Mesenchymal stem cell (in vitro differentiated cells and primary cell): ENCODE results near the gene NCSTN.
A peak's percentile ranks its signal among the peaks of the same experiment; 100 is the strongest.
"Not testable (repeated sequence)": the region's sequence is repeated elsewhere in the genome, so short reads cannot be mapped to it uniquely, and the experiment has no call there.

Experiments
- DNase-seq: peaks from one replicate; pipeline ENCODE4 v3.0.0-alpha.2; 2013
- H2AFZ ChIP-seq: one replicate; pipeline ENCODE4 v1.6.1; 2013; ENCODE audit warnings: low read depth, mild to moderate bottlenecking, control low read depth, inconsistent platforms, low read length, moderate library complexity
- H2AK5ac ChIP-seq: 2 replicates; pipeline ENCODE4 v1.6.1; 2013; ENCODE audit warnings: low read length, moderate library complexity, mild to moderate bottlenecking, inconsistent platforms; ENCODE audit not compliant: severe bottlenecking
- H2BK120ac ChIP-seq: one replicate; pipeline ENCODE4 v1.6.1; 2013; ENCODE audit warnings: low read depth, mild to moderate bottlenecking, inconsistent platforms, low read length, moderate library complexity
- H2BK12ac ChIP-seq, 2 experiments: one replicate each; pipeline ENCODE4 v1.6.1; 2013; ENCODE audit warnings: inconsistent platforms in 2 of 2, low read length in 2 of 2, mild to moderate bottlenecking in 2 of 2, moderate library complexity in 2 of 2, control low read depth in 1 of 2
- H2BK15ac ChIP-seq: one replicate; pipeline ENCODE4 v1.6.1; 2013; ENCODE audit warnings: mild to moderate bottlenecking, low read depth, inconsistent platforms; ENCODE audit not compliant: poor library complexity, severe bottlenecking
- H2BK5ac ChIP-seq: 2 replicates; pipeline ENCODE4 v1.6.1; 2013; ENCODE audit warnings: low read depth, mild to moderate bottlenecking, low read length, control low read depth, inconsistent platforms; ENCODE audit not compliant: poor library complexity, severe bottlenecking
- H3K14ac ChIP-seq, 2 experiments: one replicate each; pipeline ENCODE4 v1.6.1; 2013; ENCODE audit warnings: inconsistent platforms in 2 of 2, low read length in 2 of 2, control low read depth in 1 of 2, mild to moderate bottlenecking in 1 of 2, moderate library complexity in 1 of 2
- H3K18ac ChIP-seq, 2 experiments: one replicate each; pipeline ENCODE4 v1.6.1; 2013; ENCODE audit warnings: inconsistent platforms in 2 of 2, low read length in 2 of 2, control low read depth in 1 of 2, low read depth in 1 of 2, mild to moderate bottlenecking in 1 of 2
- H3K23ac ChIP-seq, 2 experiments: one replicate each; pipeline ENCODE4 v1.6.1; 2013; ENCODE audit warnings: inconsistent platforms in 2 of 2, low read length in 2 of 2, mild to moderate bottlenecking in 2 of 2, moderate library complexity in 2 of 2, control low read depth in 1 of 2
- H3K27ac ChIP-seq: 2 replicates; pipeline ENCODE4 v1.5.1; 2013; ENCODE audit warnings: mild to moderate bottlenecking, moderate library complexity, low read length, control low read depth, inconsistent platforms; ENCODE audit not compliant: poor library complexity, severe bottlenecking
- H3K27me3 ChIP-seq, 2 experiments: 2 replicates each; pipeline versions ENCODE4 v1.6.1 to v1.7.0; 2013; ENCODE audit warnings: low read length in 2 of 2, mild to moderate bottlenecking in 2 of 2, moderate library complexity in 2 of 2, control low read depth in 1 of 2, inconsistent platforms in 1 of 2; ENCODE audit not compliant: control insufficient read depth in 1 of 2, insufficient read depth in 1 of 2
- H3K36me3 ChIP-seq, 2 experiments: 2 replicates each; pipeline versions ENCODE4 v1.6.1 to v1.7.0; 2013; ENCODE audit warnings: low read length in 2 of 2, control low read depth in 1 of 2, inconsistent platforms in 1 of 2, low read depth in 1 of 2, mild to moderate bottlenecking in 1 of 2; ENCODE audit not compliant: insufficient read depth in 2 of 2, control insufficient read depth in 1 of 2
- H3K4ac ChIP-seq, 2 experiments: one replicate each; pipeline ENCODE4 v1.6.1; 2013; ENCODE audit warnings: inconsistent platforms in 2 of 2, low read length in 2 of 2, mild to moderate bottlenecking in 2 of 2, moderate library complexity in 2 of 2, control low read depth in 1 of 2, low read depth in 1 of 2
- H3K4me1 ChIP-seq: 2 replicates; pipeline ENCODE4 v1.6.1; 2013; ENCODE audit warnings: low read depth, low read length, control low read depth; ENCODE audit not compliant: control insufficient read depth, insufficient read depth
- H3K4me2 ChIP-seq: 2 replicates; pipeline ENCODE4 v1.6.1; 2013; ENCODE audit warnings: low read length, mild to moderate bottlenecking, inconsistent platforms; ENCODE audit not compliant: poor library complexity, severe bottlenecking
- H3K4me3 ChIP-seq, 2 experiments: 2 replicates each; pipeline versions ENCODE4 v1.5.1 to v1.7.0; 2013; ENCODE audit warnings: low read length in 2 of 2, mild to moderate bottlenecking in 2 of 2, control low read depth in 1 of 2, low read depth in 1 of 2; ENCODE audit not compliant: insufficient read depth in 1 of 2
- H3K79me1 ChIP-seq: replicated peaks from 2 replicates; pipeline ENCODE4 v1.6.1; 2013; ENCODE audit warnings: mild to moderate bottlenecking, control low read depth, low read length, inconsistent platforms; ENCODE audit not compliant: poor library complexity, severe bottlenecking
- H3K9ac ChIP-seq: 2 replicates; pipeline ENCODE4 v1.7.0; 2013; ENCODE audit warnings: mild to moderate bottlenecking, low read length, moderate library complexity
- H3K9me3 ChIP-seq: 2 replicates; pipeline ENCODE4 v1.7.0; 2013; ENCODE audit warnings: mild to moderate bottlenecking, low read length; ENCODE audit not compliant: control insufficient read depth
- H4K8ac ChIP-seq: one replicate; pipeline ENCODE4 v1.6.1; 2013; ENCODE audit warnings: inconsistent platforms, mild to moderate bottlenecking, low read length, moderate library complexity
- H4K91ac ChIP-seq: one replicate; pipeline ENCODE4 v1.6.1; 2013; ENCODE audit warnings: mild to moderate bottlenecking, low read length, inconsistent platforms
- WGBS: methylation state at CpG from one replicate; pipeline ENCODE4 v1.1.7; 2013; ENCODE audit warnings: mixed read lengths; 5-methylcytosine and 5-hydroxymethylcytosine counted together

Gene NCSTN

GRCh38 chr1:160377585-160378206 is 34.5 kb downstream of the NCSTN start:
- Histone ChIP-seq H3K9ac (peak overlapping the region; percentile 13), H2AK5ac (no peak overlapping the region), H2AFZ (no peak overlapping the region), H3K27me3 (peaks cover 3 to 18% of the 10 kb centered on the region in 2 experiments), H3K36me3 (no peaks in the 10 kb centered on the region), H3K27ac (no peak overlapping the region), H4K8ac (no peak overlapping the region), H3K14ac (no peak overlapping the region), H2BK15ac (no peak overlapping the region), H3K4me3 (peak overlapping the region in 1 of 2 experiments; percentile 41), H4K91ac (no peak overlapping the region), H3K4me1 (peaks cover 20% of the 10 kb centered on the region), H3K18ac (no peak overlapping the region), H3K23ac (no peak overlapping the region), H3K4ac (no peak overlapping the region), H3K79me1 (no peaks in the 10 kb centered on the region), H3K9me3 (no peaks in the 10 kb centered on the region), H2BK12ac (no peak overlapping the region), H3K4me2 (no peak overlapping the region), H2BK120ac (no peak overlapping the region), H2BK5ac (no peak overlapping the region)
- peak; percentile 50 for DNase-seq
- WGBS: 59% methylated on average over 6 of the region's 7 CpGs

GRCh38 chr1:160384812-160385211 is 41.6 kb downstream of the NCSTN start:
- H4K91ac ChIP-seq, H3K27ac ChIP-seq, H3K23ac ChIP-seq, H3K18ac ChIP-seq, H3K27me3 ChIP-seq, H3K4me1 ChIP-seq, H2BK15ac ChIP-seq, H3K4me2 ChIP-seq, DNase-seq, H2BK12ac ChIP-seq, H3K36me3 ChIP-seq, H3K4ac ChIP-seq, H3K4me3 ChIP-seq, H4K8ac ChIP-seq, H2BK5ac ChIP-seq, H2AK5ac ChIP-seq, H2BK120ac ChIP-seq, H2AFZ ChIP-seq, H3K9me3 ChIP-seq, H3K79me1 ChIP-seq, H3K9ac ChIP-seq, H3K14ac ChIP-seq: not testable (repeated sequence)
- 100% methylated on average over 1 of the region's 2 CpGs for WGBS

- not testable (repeated sequence) for H3K9me3 ChIP-seq, H4K91ac ChIP-seq, H3K4me1 ChIP-seq, H3K18ac ChIP-seq, H3K36me3 ChIP-seq, H2BK12ac ChIP-seq, H3K23ac ChIP-seq, H2BK120ac ChIP-seq, H2AFZ ChIP-seq, H2AK5ac ChIP-seq, H4K8ac ChIP-seq, H3K4me2 ChIP-seq, H3K9ac ChIP-seq, H2BK15ac ChIP-seq, H3K79me1 ChIP-seq, H3K27ac ChIP-seq, H2BK5ac ChIP-seq, H3K4ac ChIP-seq, H3K14ac ChIP-seq, H3K4me3 ChIP-seq, DNase-seq
- peaks cover 9 to 20% of the 10 kb centered on the region in 2 experiments for H3K27me3 ChIP-seq
- WGBS: 76% methylated on average over 3 of the region's 4 CpGs
These were observed 45.2 kb downstream of the NCSTN start for GRCh38 chr1:160388406-160388805.

GRCh38 chr1:160394673-160395072 is 51.5 kb downstream of the NCSTN start:
- H2BK120ac ChIP-seq: no peak overlapping the region

More at GRCh38 chr1:160394673-160395072, 51.5 kb downstream of the NCSTN start:
- Histone ChIP-seq H3K36me3 (no peaks in the 10 kb centered on the region), H3K27me3 (peaks cover 9 to 66% of the 10 kb centered on the region in 2 experiments), H2BK5ac (no peak overlapping the region), H4K8ac (no peak overlapping the region), H3K4me3 (no peak overlapping the region), H4K91ac (no peak overlapping the region), H3K14ac (no peak overlapping the region), H2BK12ac (no peak overlapping the region), H3K9me3 (no peaks in the 10 kb centered on the region), H2AK5ac (no peak overlapping the region), H3K4me1 (peaks cover 3% of the 10 kb centered on the region), H3K9ac (no peak overlapping the region), H2AFZ (no peak overlapping the region), H3K4me2 (no peak overlapping the region), H3K23ac (no peak overlapping the region), H2BK15ac (no peak overlapping the region), H3K4ac (no peak overlapping the region), H3K79me1 (no peaks in the 10 kb centered on the region), H3K18ac (no peak overlapping the region), H3K27ac (no peak overlapping the region)
- DNase-seq: no peak
- 89% methylated on average over 8 of the region's 8 CpGs for WGBS
